ENCODE results near the gene AGXT2. TPM values are rescaled to one million over a fixed set of nuclear protein-coding genes. Genes with fewer than 3 reads are reported as not detected.

Gene AGXT2
- total and polyA plus RNA-seq, 2 donors, result 0.02 TPM; not detected in 1

Other genes with a start within 250 kb of the AGXT2 start
- gene TTC23L, start 208.8 kb downstream of the AGXT2 start, total RNA-seq, result 0.33 TPM
- gene TTC23L, start 208.8 kb downstream of the AGXT2 start, polyA plus RNA-seq, result 0.52 TPM
- gene RAD1, start 132.4 kb downstream of the AGXT2 start, total RNA-seq, result 21.2 TPM
- gene RAD1, start 132.4 kb downstream of the AGXT2 start, polyA plus RNA-seq, result 15.8 TPM
- 40.6 TPM for gene BRIX1, start 132.2 kb downstream of the AGXT2 start, total RNA-seq
- 32.8 TPM for gene BRIX1, start 132.2 kb downstream of the AGXT2 start, polyA plus RNA-seq
- 28.9 TPM for gene DNAJC21, start 118.4 kb downstream of the AGXT2 start, total RNA-seq
- gene DNAJC21, start 118.4 kb downstream of the AGXT2 start, polyA plus RNA-seq, result 42.8 TPM
- 1.7 TPM for gene PRLR, start 182.5 kb upstream of the AGXT2 start, total RNA-seq
- gene PRLR, start 182.5 kb upstream of the AGXT2 start, polyA plus RNA-seq, result 0.75 TPM

Measured in thymus (tissue), 2 donors.